GM12892 (cell line): Measurements from ENCODE around the gene CORO1C.
"Not testable (repeated sequence)": the region's sequence is repeated elsewhere in the genome, so short reads cannot be mapped to it uniquely, and the experiment has no call there.

ENCODE experiments used
- DNase-seq: peaks from one replicate; pipeline ENCODE4 v3.0.0; 2011; ENCODE audit not compliant: insufficient read length
- FAIRE-seq: peaks from 2 replicates; lab custom pipeline; 2011; peaks lifted over from hg19 to GRCh38; lab: Jason Lieb, UNC
- POLR2A ChIP-seq: IDR thresholded peaks from 2 replicates; pipeline ENCODE4 v1.6.1; 2011; ENCODE audit warnings: low read depth, low read length, control low read depth
- POLR2AphosphoS5 ChIP-seq: IDR thresholded peaks from 2 replicates; pipeline ENCODE4 v1.6.1; 2011; ENCODE audit warnings: low read depth, low read length, control low read depth
- TAF1 ChIP-seq: IDR thresholded peaks from 2 replicates; pipeline ENCODE4 v1.6.1; 2011; ENCODE audit warnings: low read depth, mild to moderate bottlenecking, control low read depth, low read length, borderline replicate concordance

CORO1C gene

GRCh38 chr12:108663324-108664015, 67.8 kb downstream of the CORO1C start:
- DNase-seq (no peak), FAIRE-seq (peak; percentile 21)
- TF ChIP-seq TAF1 (no peak), POLR2AphosphoS5 (no peak), POLR2A (no peak)

- DNase-seq, FAIRE-seq: not testable (repeated sequence)
Observed at GRCh38 chr12:108658115-108658514, 73.2 kb downstream of the CORO1C start.

GRCh38 chr12:108657130-108657745, 74.1 kb downstream of the CORO1C start:
- DNase-seq (no peak), FAIRE-seq (no peak)
- TF ChIP-seq POLR2A (no peak), TAF1 (no peak), POLR2AphosphoS5 (no peak)

GRCh38 chr12:108656247-108656646, 75.1 kb downstream of the CORO1C start:
- FAIRE-seq, DNase-seq: not testable (repeated sequence)

- not testable (repeated sequence) for FAIRE-seq, DNase-seq
Observed at GRCh38 chr12:108655812-108656175, 75.5 kb downstream of the CORO1C start.

- DNase-seq: not testable (repeated sequence)
Observed at GRCh38 chr12:108654622-108655021, 76.7 kb downstream of the CORO1C start.

GRCh38 chr12:108653922-108654321, 77.4 kb downstream of the CORO1C start:
- TF ChIP-seq POLR2AphosphoS5 (no peak), TAF1 (no peak), POLR2A (no peak)
- DNase-seq (no peak), FAIRE-seq (peak; percentile 27)

More at GRCh38 chr12:108654622-108655021, 76.7 kb downstream of the CORO1C start:
- FAIRE-seq: not testable (repeated sequence)

- no peak for FAIRE-seq
- DNase-seq: no peak
- no peak for TF ChIP-seq TAF1
Observed at GRCh38 chr12:108653082-108653516, 78.2 kb downstream of the CORO1C start.

- no peak for DNase-seq
- TF ChIP-seq POLR2AphosphoS5 (no peak), POLR2A (no peak), TAF1 (no peak)
- no peak for FAIRE-seq
Observed at GRCh38 chr12:108650083-108650482, 81.2 kb downstream of the CORO1C start.

GRCh38 chr12:108649669-108650068, 81.6 kb downstream of the CORO1C start:
- DNase-seq (no peak), FAIRE-seq (no peak)

GRCh38 chr12:108649126-108649525, 82.2 kb downstream of the CORO1C start:
- FAIRE-seq: no peak
- TF ChIP-seq TAF1 (no peak), POLR2AphosphoS5 (no peak), POLR2A (no peak)
- DNase-seq: no peak

More at GRCh38 chr12:108649669-108650068, 81.6 kb downstream of the CORO1C start:
- TF ChIP-seq POLR2A (no peak), TAF1 (no peak), POLR2AphosphoS5 (no peak)

- no peak for FAIRE-seq
- DNase-seq: no peak
- TF ChIP-seq POLR2A (no peak), POLR2AphosphoS5 (no peak), TAF1 (no peak)
Observed at GRCh38 chr12:108648371-108648770, 82.9 kb downstream of the CORO1C start.
